ENCODE measurements around the gene CIC. TPM values are rescaled to one million over a fixed set of nuclear protein-coding genes. Genes with fewer than 3 reads are reported as not detected.

The CIC gene
- polyA plus RNA-seq, 1 donor (not counting 4 experiments of a cell fraction or from before 2014, with no cell fraction given): 3.1 TPM

DNA sequence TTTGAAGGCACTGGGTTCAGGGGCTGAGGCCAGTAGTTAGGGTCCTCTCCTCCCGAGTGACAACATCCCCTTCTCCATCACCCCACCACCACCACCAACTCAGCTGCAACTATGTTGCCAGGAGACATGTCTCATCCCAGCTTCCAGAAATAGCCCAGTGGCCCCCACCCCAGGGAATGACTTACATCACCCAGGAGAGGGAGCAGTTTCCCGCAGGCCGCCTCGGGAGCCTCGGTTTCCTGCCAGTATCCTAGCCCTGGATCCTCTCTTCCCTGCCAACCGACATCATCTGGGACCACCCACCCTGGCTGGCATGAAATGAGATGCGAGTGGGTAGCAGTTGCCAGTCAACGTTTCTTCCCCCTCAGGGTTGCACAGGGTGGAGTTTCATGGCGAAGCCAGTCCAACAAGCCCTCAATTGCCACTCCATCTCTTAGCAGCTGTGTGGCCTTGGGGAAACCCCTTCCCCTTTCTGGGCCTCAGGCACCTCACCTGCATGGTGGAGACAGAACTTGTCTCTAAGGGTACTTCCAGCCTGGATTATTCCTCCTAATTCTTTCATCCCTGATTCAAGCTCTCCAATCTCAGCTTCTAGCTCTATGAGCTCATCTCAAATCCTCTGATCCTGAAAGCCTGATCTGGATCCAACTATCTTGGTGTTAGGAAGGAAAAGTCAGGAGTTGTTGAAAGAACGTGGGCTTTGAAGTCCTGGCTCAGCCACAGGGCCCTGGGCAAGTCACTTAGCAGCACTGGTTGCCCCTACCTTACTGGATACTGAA, 22.7 kb upstream of the CIC start:
- Histone ChIP-seq H3K9me1 (ENCODE audit: control insufficient read depth, extremely low read depth, insufficient read depth, low read length) (no peaks in the 10 kb centered on the region), H3K27ac (ENCODE audit: control insufficient read depth, insufficient read depth, low read length) (peak overlapping the region; percentile 30), H2AFZ (ENCODE audit: control insufficient read depth, low read length) (no peak overlapping the region), H3K4me2 (ENCODE audit: control insufficient read depth, extremely low read depth, insufficient read depth, low read depth, low read length) (no peak overlapping the region), H3K9me3 (ENCODE audit: control insufficient read depth, low read depth, low read length) (no peaks in the 10 kb centered on the region), H3K4me3 (ENCODE audit: control insufficient read depth in 2 of 3, extremely low read depth in 1 of 3, insufficient read depth in 2 of 3, low read depth in 1 of 3, low read length in 3 of 3) (no peak overlapping the region), H3K27me3 (ENCODE audit: control insufficient read depth, extremely low read depth, insufficient read depth, low read length) (no peaks in the 10 kb centered on the region), H3K36me3 (ENCODE audit: control insufficient read depth in 2 of 2, extremely low read depth in 1 of 2, insufficient read depth in 2 of 2, low read length in 2 of 2) (peaks cover 17 to 28% of the 10 kb centered on the region in 2 experiments), H3K79me2 (ENCODE audit: control insufficient read depth, insufficient read depth, low read length) (peaks cover 36% of the 10 kb centered on the region), H3K4me1 (ENCODE audit: control insufficient read depth, extremely low read depth, insufficient read depth, low read length) (peaks cover 28% of the 10 kb centered on the region), H4K20me1 (ENCODE audit: control insufficient read depth, extremely low read depth, insufficient read depth, low read length) (peaks cover 22% of the 10 kb centered on the region), H3K9ac (ENCODE audit: control insufficient read depth, extremely low read depth, insufficient read depth, low read length) (no peak overlapping the region)
- FAIRE-seq: peak; percentile 34
- no peak for DNase-seq (ENCODE audit: low read depth, low spot score)
- TF ChIP-seq, protein P1, sequence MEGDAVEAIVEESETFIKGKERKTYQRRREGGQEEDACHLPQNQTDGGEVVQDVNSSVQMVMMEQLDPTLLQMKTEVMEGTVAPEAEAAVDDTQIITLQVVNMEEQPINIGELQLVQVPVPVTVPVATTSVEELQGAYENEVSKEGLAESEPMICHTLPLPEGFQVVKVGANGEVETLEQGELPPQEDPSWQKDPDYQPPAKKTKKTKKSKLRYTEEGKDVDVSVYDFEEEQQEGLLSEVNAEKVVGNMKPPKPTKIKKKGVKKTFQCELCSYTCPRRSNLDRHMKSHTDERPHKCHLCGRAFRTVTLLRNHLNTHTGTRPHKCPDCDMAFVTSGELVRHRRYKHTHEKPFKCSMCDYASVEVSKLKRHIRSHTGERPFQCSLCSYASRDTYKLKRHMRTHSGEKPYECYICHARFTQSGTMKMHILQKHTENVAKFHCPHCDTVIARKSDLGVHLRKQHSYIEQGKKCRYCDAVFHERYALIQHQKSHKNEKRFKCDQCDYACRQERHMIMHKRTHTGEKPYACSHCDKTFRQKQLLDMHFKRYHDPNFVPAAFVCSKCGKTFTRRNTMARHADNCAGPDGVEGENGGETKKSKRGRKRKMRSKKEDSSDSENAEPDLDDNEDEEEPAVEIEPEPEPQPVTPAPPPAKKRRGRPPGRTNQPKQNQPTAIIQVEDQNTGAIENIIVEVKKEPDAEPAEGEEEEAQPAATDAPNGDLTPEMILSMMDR (optimal IDR thresholded peaks at IDR 0.05 in 1 of 3, IDR thresholded peaks at IDR 0.05 in 1 of 3, conservative IDR thresholded peaks at IDR 0.05 in 1 of 3; ENCODE audit: extremely low read depth in 1 of 3, insufficient read depth in 2 of 3, low read length in 3 of 3): peak; percentile 81 to 83 (median 81)
- no peak for TF ChIP-seq EZH2 (IDR thresholded peaks at IDR 0.05; ENCODE audit: low read length)
- dilution Hi-C loops (cut with MboI; ENCODE audit: extremely low pct_ligation_motif_present, low sequenced_read_pairs): no loop called here

DNA sequence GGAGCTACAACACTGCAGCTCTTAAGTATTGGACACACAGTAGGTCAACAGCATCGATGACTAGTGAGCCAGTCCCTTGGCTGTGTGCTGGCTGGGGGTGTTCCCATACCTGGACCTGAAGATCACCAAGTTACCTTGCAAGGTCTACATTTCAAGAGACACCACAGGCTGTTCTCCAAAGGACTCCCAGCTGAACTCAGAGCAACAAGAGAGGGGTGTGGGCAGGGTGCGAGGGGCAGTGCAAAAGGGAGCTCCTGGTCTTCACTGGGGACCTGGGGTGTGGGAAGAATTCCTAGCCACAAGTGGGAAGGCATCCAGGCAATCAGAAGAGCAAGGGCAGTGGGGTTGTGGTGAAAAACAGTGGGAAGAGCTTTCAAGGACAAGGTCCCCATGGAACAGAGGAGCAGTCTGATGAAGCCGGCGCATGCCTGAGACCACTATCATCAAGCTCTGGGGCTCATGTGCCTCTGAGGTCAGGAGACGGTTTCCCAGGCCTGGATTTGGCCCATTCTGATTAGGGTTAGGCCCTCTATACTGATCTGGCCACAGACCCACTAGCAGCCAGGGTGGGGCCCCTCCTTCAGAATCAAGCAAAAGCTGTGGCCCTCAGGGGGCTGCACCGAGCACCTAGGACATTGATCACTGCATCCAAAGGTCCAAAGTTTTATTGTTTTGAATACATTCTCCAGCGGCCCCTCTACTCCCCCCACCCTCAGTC, 22.0 kb upstream of the CIC start:
- Histone ChIP-seq H3K4me1 (ENCODE audit: control insufficient read depth, extremely low read depth, insufficient read depth, low read length) (peaks cover 33% of the 10 kb centered on the region), H3K36me3 (ENCODE audit: control insufficient read depth in 2 of 2, extremely low read depth in 1 of 2, insufficient read depth in 2 of 2, low read length in 2 of 2) (peaks cover 17 to 28% of the 10 kb centered on the region in 2 experiments)

More for the DNA sequence above, 22.0 kb upstream of the CIC start:
- Histone ChIP-seq H2AFZ (ENCODE audit: control insufficient read depth, low read length) (no peak overlapping the region), H3K9me1 (ENCODE audit: control insufficient read depth, extremely low read depth, insufficient read depth, low read length) (no peaks in the 10 kb centered on the region), H3K4me2 (ENCODE audit: control insufficient read depth, extremely low read depth, insufficient read depth, low read depth, low read length) (no peak overlapping the region), H3K9me3 (ENCODE audit: control insufficient read depth, low read depth, low read length) (no peaks in the 10 kb centered on the region), H3K4me3 (ENCODE audit: control insufficient read depth in 2 of 3, extremely low read depth in 1 of 3, insufficient read depth in 2 of 3, low read depth in 1 of 3, low read length in 3 of 3) (no peak overlapping the region), H3K79me2 (ENCODE audit: control insufficient read depth, insufficient read depth, low read length) (peaks cover 36% of the 10 kb centered on the region), H4K20me1 (ENCODE audit: control insufficient read depth, extremely low read depth, insufficient read depth, low read length) (peaks cover 29% of the 10 kb centered on the region), H3K9ac (ENCODE audit: control insufficient read depth, extremely low read depth, insufficient read depth, low read length) (no peak overlapping the region), H3K27me3 (ENCODE audit: control insufficient read depth, extremely low read depth, insufficient read depth, low read length) (no peaks in the 10 kb centered on the region), H3K27ac (ENCODE audit: control insufficient read depth, insufficient read depth, low read length) (peak overlapping the region; percentile 30)
- FAIRE-seq (peak; percentile 36), DNase-seq (ENCODE audit: low read depth, low spot score) (no peak)
- dilution Hi-C loops (cut with MboI; ENCODE audit: extremely low pct_ligation_motif_present, low sequenced_read_pairs): no loop called here
- TF ChIP-seq, protein P1 (optimal IDR thresholded peaks at IDR 0.05 in 1 of 3, IDR thresholded peaks at IDR 0.05 in 1 of 3, conservative IDR thresholded peaks at IDR 0.05 in 1 of 3; ENCODE audit: extremely low read depth in 1 of 3, insufficient read depth in 2 of 3, low read length in 3 of 3): no peak
- no peak for TF ChIP-seq EZH2 (IDR thresholded peaks at IDR 0.05; ENCODE audit: low read length)
